HepG2 (cell line): ENCODE results near the gene CD300LB. TPM values are rescaled to one million over a fixed set of nuclear protein-coding genes. Genes with fewer than 3 reads are reported as not detected.

Experiments
- ATAC-seq: fragments of 200-7000 bp; cut with Tn5 transposase; 3 replicates; pipeline ENCODE4 v1.9.1; 2020; ENCODE audit warnings: mild to moderate bottlenecking, moderate library complexity
- BruUV-seq: library from RNA; stranded (reverse); fragments of 400-500 nt; replicated peaks from 2 replicates; lab custom pipeline; 2021; lab: Mats Ljungman, UMichigan
- CTCF ChIA-PET: fragments of 300-600 bp; formaldehyde crosslinking; extraction: SDS; loops from one replicate; lab custom pipeline; 2021; ENCODE audit warnings: low total read pairs, inconsistent platforms, low intra/inter-chr PET ratio; lab: Yijun Ruan, JAX
- POLR2A ChIA-PET: fragments of 350-600 bp; sonication (Branson Sonifier 250); formaldehyde crosslinking; loops from one replicate; lab custom pipeline; 2020; ENCODE audit warnings: antibody characterized with exemption, inconsistent platforms; lab: Yijun Ruan, JAX
- DNase-seq: peaks from one replicate; pipeline ENCODE4 v3.0.0-alpha.2; 2015; ENCODE audit warnings: low spot score
- FAIRE-seq: peaks from 3 replicates; lab custom pipeline; 2011; peaks lifted over from hg19 to GRCh38; lab: Jason Lieb, UNC
- H2AFZ ChIP-seq: one replicate; pipeline ENCODE4 v1.6.1; 2011; ENCODE audit warnings: low read length, inconsistent platforms
- H3K27ac ChIP-seq: fragments of 300-600 bp; 3 replicates; pipeline ENCODE4 v1.8.0; 2011; ENCODE audit warnings: mixed run types, mild to moderate bottlenecking, mixed read lengths, low read length, inconsistent platforms; ENCODE audit not compliant: insufficient read depth; ENCODE audit errors: extremely low read length
- H3K27me3 ChIP-seq, 2 experiments: fragments of 200-600 bp in 1 of 2; 2 replicates in 1 of 2; 3 replicates in 1 of 2; pipeline versions ENCODE4 v1.6.0 to v1.8.0; 2011; ENCODE audit warnings: low read length in 2 of 2, mild to moderate bottlenecking in 2 of 2, moderate library complexity in 2 of 2, inconsistent platforms in 1 of 2; ENCODE audit not compliant: insufficient read depth in 2 of 2, control insufficient read depth in 1 of 2
- H3K36me3 ChIP-seq, 2 experiments: fragments of 200-600 bp in 1 of 2; replicated peaks in 1 of 2; 2 replicates in 1 of 2; 3 replicates in 1 of 2; pipeline versions ENCODE4 v1.5.1 to v1.8.0; 2011; ENCODE audit warnings: low read length in 2 of 2, inconsistent platforms in 1 of 2; ENCODE audit not compliant: insufficient read depth in 2 of 2, control insufficient read depth in 1 of 2
- H3K4me1 ChIP-seq: 2 replicates; pipeline ENCODE4 v1.5.1; 2012; ENCODE audit warnings: low read length, inconsistent platforms; ENCODE audit not compliant: insufficient read depth
- H3K4me2 ChIP-seq: 2 replicates; pipeline ENCODE4 v1.6.0; 2011; ENCODE audit warnings: low read depth, low read length, inconsistent platforms
- H3K4me3 ChIP-seq, 3 experiments: fragments of 200-600 bp in 1 of 3; sonication (generic), shearing (Covaris generic) in 1 of 3; replicated peaks in 1 of 3; 2 replicates each; pipeline ENCODE4 v1.5.1; 2011 to 2016; ENCODE audit warnings: low read length in 3 of 3, inconsistent platforms in 2 of 3, low read depth in 2 of 3, mild to moderate bottlenecking in 2 of 3, control low read depth in 1 of 3, mixed read lengths in 1 of 3; ENCODE audit not compliant: insufficient read depth in 1 of 3
- H3K79me2 ChIP-seq: one replicate; pipeline ENCODE4 v1.6.1; 2011; ENCODE audit warnings: low read length, inconsistent platforms; ENCODE audit not compliant: insufficient read depth
- H3K9ac ChIP-seq: 2 replicates; pipeline ENCODE4 v1.6.0; 2011; ENCODE audit warnings: mild to moderate bottlenecking, low read depth, low read length, inconsistent platforms; ENCODE audit not compliant: insufficient read depth
- H3K9me3 ChIP-seq: 2 replicates; pipeline ENCODE4 v1.5.1; 2012; ENCODE audit warnings: mild to moderate bottlenecking, low read length
- H4K20me1 ChIP-seq: 2 replicates; pipeline ENCODE4 v1.6.0; 2011; ENCODE audit warnings: inconsistent platforms, mild to moderate bottlenecking, low read length, moderate library complexity; ENCODE audit not compliant: insufficient read depth
- CREB1 ChIP-seq, 2 experiments: fragments of 450-650 bp in 1 of 2; IDR thresholded peaks; 2 replicates each; pipeline ENCODE4 v1.6.1; 2016 to 2017; ENCODE audit warnings: control low read depth in 1 of 2, mild to moderate bottlenecking in 1 of 2, missing compliant biosample characterization in 1 of 2, missing genetic modification characterization in 1 of 2
- SOX6 ChIP-seq, 2 experiments: fragments of 450-650 bp in 1 of 2; sonication (generic) in 1 of 2; formaldehyde crosslinking in 1 of 2; IDR thresholded peaks; 2 replicates each; pipeline versions ENCODE4 v1.4.0 to v1.6.1; 2017 to 2020; ENCODE audit warnings: antibody characterized with exemption in 1 of 2, mild to moderate bottlenecking in 1 of 2, missing genetic modification reagents in 1 of 2
- ZNF207 ChIP-seq: fragments of 450-650 bp; IDR thresholded peaks from 2 replicates; pipeline ENCODE4 v1.6.1; 2016; ENCODE audit warnings: antibody characterized with exemption, borderline replicate concordance
- WGBS: methylation state at CpG from one replicate; pipeline ENCODE4 v1.1.6; 2017; ENCODE audit warnings: low lambda C conversion rate; 5-methylcytosine and 5-hydroxymethylcytosine counted together
- in situ Hi-C: cut with HindIII; loops from 2 replicates; pipeline ENCODE4 v1.10.0; 2017; ENCODE audit warnings: low pct_unique_long_range_greater_than_20kb; ENCODE audit not compliant: extremely low pct_ligation_motif_present
- intact Hi-C: fragments of 100-400 bp; cut with micrococcal nuclease; formaldehyde crosslinking; loops from one replicate; pipeline ENCODE4 v1.10.0; 2022; ENCODE audit not compliant: unreplicated experiment
- polyA plus RNA-seq, 8 experiments: library from polyadenylated mRNA; depleted of rRNA in 3 of 8; stranded (reverse) in 7 of 8; unstranded in 1 of 8; fragments of >200 nt; fragmentation: Illumina TruSeq in 4 of 8; extraction: Trizol in 4 of 8; gene quantifications; 2 replicates each; pipeline versions ENCODE4 v1.2.1 to v1.2.3, GENCODE V29; 2011 to 2016; ENCODE audit warnings: low read depth in 4 of 8, missing spikeins in 1 of 8, mixed read lengths in 1 of 8; ENCODE audit not compliant: insufficient read depth in 1 of 8
- total RNA-seq, 5 experiments: library from RNA; depleted of rRNA; stranded (reverse); fragments of >200 nt; fragmentation: Illumina TruSeq; extraction: Trizol; gene quantifications; 2 replicates each; pipeline ENCODE4 v1.2.3, GENCODE V29; 2016; ENCODE audit warnings: low read depth in 1 of 5
- TF ChIP-seq, protein P1 (sequence below): sonication (generic); formaldehyde crosslinking; IDR thresholded peaks from 2 replicates; pipeline ENCODE4 v1.8.0; 2022; ENCODE audit warnings: missing genetic modification reagents, mild to moderate bottlenecking, inconsistent platforms, borderline replicate concordance
- TF ChIP-seq, protein P2 (sequence below): sonication (generic); IDR thresholded peaks from 2 replicates; pipeline ENCODE4 v1.6.1; 2016; ENCODE audit warnings: low read depth, borderline replicate concordance
- TF ChIP-seq, protein P3 (sequence below): fragments of 450-650 bp; IDR thresholded peaks from 2 replicates; pipeline ENCODE4 v1.6.1; 2016

Gene CD300LB
- total and polyA plus RNA-seq, 2 of the 13 experiments (the other 11 are each of a cell fraction or from before 2014, with no cell fraction given) = not detected

DNA sequence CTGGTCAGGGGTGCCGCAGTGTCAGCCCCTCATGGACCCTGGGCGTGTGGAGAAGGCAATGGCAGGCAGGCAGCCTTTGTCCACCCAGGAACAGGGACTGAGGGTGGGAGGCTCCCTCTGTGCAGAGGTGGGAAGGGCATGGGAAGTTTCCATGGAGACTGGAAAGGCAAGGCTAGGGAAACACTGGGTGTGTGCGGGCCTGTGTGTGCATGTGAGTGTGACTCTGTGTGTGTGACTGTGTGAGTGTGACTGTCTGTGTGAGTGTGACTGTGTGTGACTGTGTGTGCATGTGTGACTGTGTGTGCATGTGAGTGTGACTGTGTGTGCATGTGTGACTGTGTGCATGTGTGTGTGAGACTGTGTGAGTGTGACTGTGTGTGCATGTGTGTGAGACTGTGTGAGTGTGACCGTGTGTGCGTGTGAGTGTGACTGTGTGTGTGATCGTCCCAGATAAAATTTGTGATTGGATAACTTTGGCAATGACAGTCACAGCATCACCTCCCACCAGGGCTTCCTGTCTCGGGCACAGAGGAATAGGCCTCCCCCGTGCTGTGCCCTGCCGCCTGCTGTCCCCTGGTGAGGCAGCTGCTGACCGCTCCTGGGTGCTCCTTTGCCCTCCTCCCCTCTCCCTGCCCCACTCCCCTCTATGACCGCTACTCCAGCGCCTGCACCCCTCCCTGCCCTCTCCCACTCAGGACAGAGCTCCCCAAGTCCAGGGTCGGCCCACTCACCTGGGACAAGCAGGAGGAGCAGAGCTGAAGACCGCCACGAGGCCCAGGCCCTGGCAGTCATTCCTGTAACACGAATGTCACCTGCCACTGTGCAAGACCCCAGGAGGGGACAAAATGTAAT lies 13.9 kb upstream of the CD300LB start:
- peaks cover 31 to 100% of the 10 kb centered on the region in 2 experiments for H3K27me3 ChIP-seq
- H3K27ac ChIP-seq = no peak overlapping the region
- intact Hi-C loops (no loop called here), in situ Hi-C loops (no loop called here)
- POLR2A ChIA-PET = no interaction called here
- no peaks in the 10 kb centered on the region for H3K36me3 ChIP-seq
- no peaks in the 10 kb centered on the region for H3K79me2 ChIP-seq
- H4K20me1 ChIP-seq = no peaks in the 10 kb centered on the region
- BruUV-seq = no TSS peak
- CTCF ChIA-PET = no interaction called here
- WGBS = 34% methylated on average over 15 of the region's 16 CpGs
- no peak overlapping the region for H3K4me2 ChIP-seq
- DNase-seq (no peak), FAIRE-seq (no peak), ATAC-seq (no peak)
- no peak overlapping the region for H2AFZ ChIP-seq
- no peak overlapping the region for H3K4me3 ChIP-seq
- TF ChIP-seq, protein P1, sequence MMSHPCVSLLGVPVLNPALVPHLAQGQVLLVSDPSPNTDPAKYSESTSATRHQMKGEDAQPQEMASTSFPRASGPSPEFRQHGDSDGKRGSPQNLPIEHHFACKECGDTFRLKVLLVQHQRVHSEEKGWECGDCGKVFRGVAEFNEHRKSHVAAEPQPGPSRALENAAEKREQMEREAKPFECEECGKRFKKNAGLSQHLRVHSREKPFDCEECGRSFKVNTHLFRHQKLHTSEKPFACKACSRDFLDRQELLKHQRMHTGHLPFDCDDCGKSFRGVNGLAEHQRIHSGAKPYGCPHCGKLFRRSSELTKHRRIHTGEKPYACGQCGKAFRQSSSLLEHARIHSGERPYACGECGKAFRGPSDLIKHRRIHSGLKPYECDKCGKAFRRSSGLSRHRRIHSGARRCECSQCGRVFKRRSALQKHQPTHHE = no peak
- peak; percentile 69; the same call in 1 of the 2 replicates for TF ChIP-seq CREB1 (IDR thresholded peaks at IDR 0.05)
- TF ChIP-seq CREB1 (CRISPR knock-in tag; IDR thresholded peaks at IDR 0.05) = no peak
- TF ChIP-seq, protein P2, sequence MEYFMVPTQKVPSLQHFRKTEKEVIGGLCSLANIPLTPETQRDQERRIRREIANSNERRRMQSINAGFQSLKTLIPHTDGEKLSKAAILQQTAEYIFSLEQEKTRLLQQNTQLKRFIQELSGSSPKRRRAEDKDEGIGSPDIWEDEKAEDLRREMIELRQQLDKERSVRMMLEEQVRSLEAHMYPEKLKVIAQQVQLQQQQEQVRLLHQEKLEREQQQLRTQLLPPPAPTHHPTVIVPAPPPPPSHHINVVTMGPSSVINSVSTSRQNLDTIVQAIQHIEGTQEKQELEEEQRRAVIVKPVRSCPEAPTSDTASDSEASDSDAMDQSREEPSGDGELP = no peak
- 0 out of 2 replicates have a peak, but pooled peaks have one; percentile 66 for TF ChIP-seq SOX6 (IDR thresholded peaks at IDR 0.05)
- no peak for TF ChIP-seq SOX6 (CRISPR knock-in tag; IDR thresholded peaks at IDR 0.05)
- TF ChIP-seq, protein P3, sequence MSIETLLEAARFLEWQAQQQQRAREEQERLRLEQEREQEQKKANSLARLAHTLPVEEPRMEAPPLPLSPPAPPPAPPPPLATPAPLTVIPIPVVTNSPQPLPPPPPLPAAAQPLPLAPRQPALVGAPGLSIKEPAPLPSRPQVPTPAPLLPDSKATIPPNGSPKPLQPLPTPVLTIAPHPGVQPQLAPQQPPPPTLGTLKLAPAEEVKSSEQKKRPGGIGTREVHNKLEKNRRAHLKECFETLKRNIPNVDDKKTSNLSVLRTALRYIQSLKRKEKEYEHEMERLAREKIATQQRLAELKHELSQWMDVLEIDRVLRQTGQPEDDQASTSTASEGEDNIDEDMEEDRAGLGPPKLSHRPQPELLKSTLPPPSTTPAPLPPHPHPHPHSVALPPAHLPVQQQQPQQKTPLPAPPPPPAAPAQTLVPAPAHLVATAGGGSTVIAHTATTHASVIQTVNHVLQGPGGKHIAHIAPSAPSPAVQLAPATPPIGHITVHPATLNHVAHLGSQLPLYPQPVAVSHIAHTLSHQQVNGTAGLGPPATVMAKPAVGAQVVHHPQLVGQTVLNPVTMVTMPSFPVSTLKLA = peak; percentile 79
- TF ChIP-seq ZNF207 = peak; percentile 55; the same call in 1 of the 2 replicates
- TF ChIP-seq, all 625 proteins: peak for 4
- H3K4me1 ChIP-seq = no peaks in the 10 kb centered on the region
- no peaks in the 10 kb centered on the region for H3K9me3 ChIP-seq
- H3K9ac ChIP-seq = no peak overlapping the region
